ENCODE measurements around the gene TAF15. TPM values are rescaled to one million over a fixed set of nuclear protein-coding genes. Genes with fewer than 3 reads are reported as not detected.

The TAF15 gene
- total and polyA plus RNA-seq, 2 of the 13 experiments (the other 11 are each of a cell fraction or from before 2014, with no cell fraction given) = 25.2 to 26.5 TPM

DNA sequence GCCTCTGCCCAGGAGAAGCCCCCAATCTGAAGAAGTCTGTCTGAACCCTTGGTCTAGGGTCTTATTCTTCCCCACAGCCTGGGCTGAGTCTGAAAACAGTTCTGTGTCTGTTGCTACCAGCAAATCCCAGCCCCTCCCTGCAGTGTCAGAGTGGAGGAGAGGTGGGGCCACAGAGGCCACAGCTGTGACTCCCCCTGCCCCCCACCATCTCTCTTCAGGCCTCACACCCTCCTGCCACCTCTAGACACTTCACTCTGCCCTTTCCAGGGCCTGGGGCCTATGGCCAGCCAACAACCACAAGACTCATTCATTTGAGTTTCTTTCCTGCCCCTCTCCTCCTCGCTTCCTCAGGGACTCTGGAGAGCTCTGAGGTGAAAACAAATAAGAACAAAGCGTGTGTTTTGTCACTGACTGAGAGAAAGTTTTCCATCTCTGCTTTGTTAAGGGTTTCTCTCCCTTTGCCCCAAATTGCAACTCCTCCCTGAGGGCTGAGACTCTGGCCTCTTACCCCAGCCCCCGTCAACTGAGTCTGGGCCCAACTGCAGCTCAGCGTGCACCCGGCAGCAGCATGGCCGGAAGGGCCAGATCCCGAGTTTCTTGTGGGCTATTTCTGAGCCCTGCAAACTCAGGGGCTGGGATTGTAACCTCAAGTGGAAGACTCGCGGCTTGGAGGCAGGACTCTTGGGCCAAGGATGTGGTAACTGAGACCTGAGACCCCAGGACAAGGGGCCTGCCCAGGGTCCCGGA lies 35.4 kb upstream of the TAF15 start (continued):
- TF ChIP-seq, protein P1, sequence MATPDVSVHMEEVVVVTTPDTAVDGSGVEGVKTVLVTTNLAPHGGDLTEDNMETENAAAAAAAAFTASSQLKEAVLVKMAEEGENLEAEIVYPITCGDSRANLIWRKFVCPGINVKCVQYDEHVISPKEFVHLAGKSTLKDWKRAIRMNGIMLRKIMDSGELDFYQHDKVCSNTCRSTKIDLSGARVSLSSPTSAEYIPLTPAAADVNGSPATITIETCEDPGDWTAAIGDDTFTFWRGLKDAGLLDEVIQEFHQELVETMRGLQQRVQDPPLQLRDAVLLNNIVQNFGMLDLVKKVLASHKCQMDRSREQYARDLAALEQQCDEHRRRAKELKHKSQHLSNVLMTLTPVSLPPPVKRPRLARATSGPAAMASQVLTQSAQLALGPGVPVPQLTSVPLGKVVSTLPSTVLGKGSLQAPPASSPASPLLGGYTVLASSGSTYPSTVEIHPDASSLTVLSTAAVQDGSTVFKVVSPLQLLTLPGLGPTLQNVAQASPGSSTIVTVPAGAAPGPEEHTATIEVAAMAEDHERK (CRISPR knock-in tag; IDR thresholded peaks at IDR 0.05; ENCODE audit: low read depth) = no peak
- TF ChIP-seq, protein P2, sequence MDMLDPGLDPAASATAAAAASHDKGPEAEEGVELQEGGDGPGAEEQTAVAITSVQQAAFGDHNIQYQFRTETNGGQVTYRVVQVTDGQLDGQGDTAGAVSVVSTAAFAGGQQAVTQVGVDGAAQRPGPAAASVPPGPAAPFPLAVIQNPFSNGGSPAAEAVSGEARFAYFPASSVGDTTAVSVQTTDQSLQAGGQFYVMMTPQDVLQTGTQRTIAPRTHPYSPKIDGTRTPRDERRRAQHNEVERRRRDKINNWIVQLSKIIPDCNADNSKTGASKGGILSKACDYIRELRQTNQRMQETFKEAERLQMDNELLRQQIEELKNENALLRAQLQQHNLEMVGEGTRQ (IDR thresholded peaks at IDR 0.05; ENCODE audit: low read depth, low read length) = no peak
- TF ChIP-seq, protein P2 (CRISPR knock-in tag; IDR thresholded peaks at IDR 0.05; ENCODE audit: borderline replicate concordance) = no peak

DNA sequence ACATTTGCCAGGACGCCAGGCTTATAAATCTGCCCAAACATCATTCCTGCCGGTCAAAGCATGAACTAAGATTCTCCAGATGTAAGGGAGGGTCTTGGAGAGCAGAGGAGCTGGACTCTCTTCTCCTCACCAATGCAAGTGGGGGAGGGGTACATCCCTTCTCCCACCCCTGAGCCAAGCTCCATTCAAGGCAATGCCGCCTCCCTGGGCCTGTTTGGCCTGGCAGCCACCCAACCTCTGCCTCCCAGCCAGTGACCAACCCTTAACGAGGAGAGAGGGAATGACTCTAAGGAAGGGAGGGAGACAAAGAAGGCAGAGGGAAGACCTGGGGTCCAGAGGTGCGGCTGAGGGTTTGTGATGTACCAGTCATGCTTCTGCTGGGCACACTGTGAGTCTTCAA lies 34.8 kb upstream of the TAF15 start:
- no peak overlapping the region for H3K9ac ChIP-seq (ENCODE audit: insufficient read depth, low read depth, low read length)
- no peak overlapping the region for H2AFZ ChIP-seq (ENCODE audit: low read length)
- intact Hi-C loops (cut with micrococcal nuclease; ENCODE audit: unreplicated experiment) (no loop called here), in situ Hi-C loops (cut with HindIII; ENCODE audit: extremely low pct_ligation_motif_present, low pct_unique_long_range_greater_than_20kb) (no loop called here)
- ATAC-seq (no peak), FAIRE-seq (no peak), DNase-seq (ENCODE audit: low spot score) (no peak)
- no peak overlapping the region for H3K4me3 ChIP-seq (replicated peaks in 1 of 3; ENCODE audit: insufficient read depth in 1 of 3, low read depth in 2 of 3, low read length in 3 of 3)
- TF ChIP-seq RORA (CRISPR knock-in tag; IDR thresholded peaks at IDR 0.05) (no peak), EZH2 (conservative IDR thresholded peaks at IDR 0.05; ENCODE audit: low read depth, low read length) (0 out of 2 replicates have a peak, but pooled peaks have one; percentile 31)
- H3K79me2 ChIP-seq (ENCODE audit: insufficient read depth, low read length) = no peaks in the 10 kb centered on the region
- H3K27ac ChIP-seq (ENCODE audit: extremely low read length, insufficient read depth, low read length) = no peak overlapping the region
- ChIA-PET POLR2A (no interaction called here), CTCF (ENCODE audit: low intra/inter-chr PET ratio, low total read pairs) (no interaction called here)
- H3K36me3 ChIP-seq (replicated peaks in 1 of 2; ENCODE audit: control insufficient read depth in 1 of 2, insufficient read depth in 2 of 2, low read length in 2 of 2) = no peaks in the 10 kb centered on the region
- no peaks in the 10 kb centered on the region for H4K20me1 ChIP-seq (ENCODE audit: insufficient read depth, low read length)
- H3K27me3 ChIP-seq (ENCODE audit: control insufficient read depth in 1 of 2, insufficient read depth in 2 of 2, low read length in 2 of 2) = peaks cover 1 to 55% of the 10 kb centered on the region in 2 experiments; a peak in 3 of 5 replicates
- BruUV-seq (replicated peaks) = no TSS peak
- no peak overlapping the region for H3K4me2 ChIP-seq (ENCODE audit: low read depth, low read length)
- WGBS (ENCODE audit: low lambda C conversion rate) = 33% methylated on average over 3 of the region's 5 CpGs
- no peaks in the 10 kb centered on the region for H3K9me3 ChIP-seq (ENCODE audit: low read length)
- H3K4me1 ChIP-seq (ENCODE audit: insufficient read depth, low read length) = no peaks in the 10 kb centered on the region

Measured in HepG2 (cell line).